ENCODE results near the gene HMSD.
A peak's percentile ranks its signal among the peaks of the same experiment; 100 is the strongest.

Gene HMSD

GRCh38 chr18:63953811-63954210, 4.7 kb downstream of the HMSD start:
- no CpG with 5 or more reads among the region's 5 CpGs for WGBS, 2 donors (ENCODE audit: extremely low coverage in 2 of 2, insufficient read length in 2 of 2, insufficient replicate concordance in 1 of 2)
- Histone ChIP-seq H3K9me3 (replicated peaks in 1 of 2; ENCODE audit: control insufficient read depth in 2 of 2, insufficient read depth in 1 of 2, low read depth in 1 of 2, low read length in 2 of 2) (no peaks in the 10 kb centered on the region), H3K27ac (replicated peaks; ENCODE audit: low read length) (no peak overlapping the region), H2BK5ac (ENCODE audit: low read length) (peak overlapping the region; percentile 82), H4K8ac (ENCODE audit: low read depth, low read length) (no peak overlapping the region), H2BK15ac (ENCODE audit: low read length) (no peak overlapping the region), H2BK12ac (ENCODE audit: low read length) (no peak overlapping the region), H3K36me3 (replicated peaks in 1 of 2; ENCODE audit: control insufficient read depth in 2 of 2, insufficient read depth in 2 of 2, low read length in 2 of 2) (no peaks in the 10 kb centered on the region), H3K18ac (ENCODE audit: low read length) (no peak overlapping the region), H3K23ac (ENCODE audit: low read depth, low read length, poor library complexity) (no peak overlapping the region), H3K4me3 (ENCODE audit: low read length in 2 of 2) (no peak overlapping the region), H3K4ac (ENCODE audit: low read length) (no peak overlapping the region), H3K9ac (ENCODE audit: low read depth, low read length, poor library complexity) (no peak overlapping the region), H3K27me3 (ENCODE audit: control insufficient read depth in 3 of 3, insufficient read depth in 3 of 3, low read depth in 1 of 3, low read length in 3 of 3) (peaks cover 0 to 25% (median 0%) of the 10 kb centered on the region in 3 experiments), H3K4me1 (ENCODE audit: control insufficient read depth in 2 of 2, insufficient read depth in 1 of 2, low read depth in 1 of 2, low read length in 2 of 2) (peaks cover 0 to 3% of the 10 kb centered on the region in 2 donors), H2AK5ac (ENCODE audit: low read depth, low read length) (no peak overlapping the region), H3K4me2 (ENCODE audit: insufficient read depth, low read length, poor library complexity, severe bottlenecking) (no peak overlapping the region), H2BK120ac (ENCODE audit: low read depth, low read length) (no peak overlapping the region), H3K14ac (ENCODE audit: low read length) (no peak overlapping the region), H4K91ac (ENCODE audit: low read depth, low read length, poor library complexity) (no peak overlapping the region), H2AFZ (ENCODE audit: low read length) (no peak overlapping the region), H3K79me1 (ENCODE audit: low read depth, low read length) (no peaks in the 10 kb centered on the region)
- no peak for DNase-seq (ENCODE audit: low spot score)

- Histone ChIP-seq H2BK120ac (ENCODE audit: low read depth, low read length) (no peak overlapping the region), H3K9me3 (replicated peaks in 1 of 2; ENCODE audit: control insufficient read depth in 2 of 2, insufficient read depth in 1 of 2, low read depth in 1 of 2, low read length in 2 of 2) (no peaks in the 10 kb centered on the region), H2BK15ac (ENCODE audit: low read length) (no peak overlapping the region), H3K79me1 (ENCODE audit: low read depth, low read length) (no peaks in the 10 kb centered on the region), H3K9ac (ENCODE audit: low read depth, low read length, poor library complexity) (no peak overlapping the region), H3K27ac (replicated peaks; ENCODE audit: low read length) (no peak overlapping the region), H3K14ac (ENCODE audit: low read length) (no peak overlapping the region), H2BK5ac (ENCODE audit: low read length) (no peak overlapping the region), H2AFZ (ENCODE audit: low read length) (no peak overlapping the region), H4K8ac (ENCODE audit: low read depth, low read length) (no peak overlapping the region), H3K18ac (ENCODE audit: low read length) (no peak overlapping the region), H4K91ac (ENCODE audit: low read depth, low read length, poor library complexity) (no peak overlapping the region), H3K4ac (ENCODE audit: low read length) (no peak overlapping the region), H3K23ac (ENCODE audit: low read depth, low read length, poor library complexity) (no peak overlapping the region), H3K4me3 (ENCODE audit: low read length in 2 of 2) (no peak overlapping the region), H3K4me2 (ENCODE audit: insufficient read depth, low read length, poor library complexity, severe bottlenecking) (no peak overlapping the region), H3K36me3 (replicated peaks in 1 of 2; ENCODE audit: control insufficient read depth in 2 of 2, insufficient read depth in 2 of 2, low read length in 2 of 2) (no peaks in the 10 kb centered on the region), H3K27me3 (ENCODE audit: control insufficient read depth in 3 of 3, insufficient read depth in 3 of 3, low read depth in 1 of 3, low read length in 3 of 3) (peaks cover 0 to 9% (median 0%) of the 10 kb centered on the region in 3 experiments), H2AK5ac (ENCODE audit: low read depth, low read length) (no peak overlapping the region), H3K4me1 (ENCODE audit: control insufficient read depth in 2 of 2, insufficient read depth in 1 of 2, low read depth in 1 of 2, low read length in 2 of 2) (no peaks in the 10 kb centered on the region), H2BK12ac (ENCODE audit: low read length) (no peak overlapping the region)
- no CpG with 5 or more reads among the region's 4 CpGs for WGBS, 2 donors (ENCODE audit: extremely low coverage in 2 of 2, insufficient read length in 2 of 2, insufficient replicate concordance in 1 of 2)
- DNase-seq (ENCODE audit: low spot score): no peak
Measured at GRCh38 chr18:63956755-63957154, 7.7 kb downstream of the HMSD start.

GRCh38 chr18:63960891-63961290, 11.8 kb downstream of the HMSD start:
- H2BK5ac ChIP-seq (ENCODE audit: low read length): no peak overlapping the region
- no peak overlapping the region for H3K14ac ChIP-seq (ENCODE audit: low read length)
- no peak overlapping the region for H3K4me2 ChIP-seq (ENCODE audit: insufficient read depth, low read length, poor library complexity, severe bottlenecking)
- H3K4ac ChIP-seq (ENCODE audit: low read length): no peak overlapping the region
- no peaks in the 10 kb centered on the region for H3K4me1 ChIP-seq (ENCODE audit: control insufficient read depth in 2 of 2, insufficient read depth in 1 of 2, low read depth in 1 of 2, low read length in 2 of 2)
- H3K79me1 ChIP-seq (ENCODE audit: low read depth, low read length): no peaks in the 10 kb centered on the region
- no CpG with 5 or more reads among the region's 1 CpG for WGBS, 2 donors (ENCODE audit: extremely low coverage in 2 of 2, insufficient read length in 2 of 2, insufficient replicate concordance in 1 of 2)
- peaks cover 0 to 8% (median 0%) of the 10 kb centered on the region in 3 experiments for H3K27me3 ChIP-seq (ENCODE audit: control insufficient read depth in 3 of 3, insufficient read depth in 3 of 3, low read depth in 1 of 3, low read length in 3 of 3)
- H3K4me3 ChIP-seq (ENCODE audit: low read length in 2 of 2): no peak overlapping the region
- no peak overlapping the region for H2BK15ac ChIP-seq (ENCODE audit: low read length)
- no peak overlapping the region for H4K8ac ChIP-seq (ENCODE audit: low read depth, low read length)
- no peak overlapping the region for H4K91ac ChIP-seq (ENCODE audit: low read depth, low read length, poor library complexity)
- DNase-seq (ENCODE audit: low spot score): no peak
- H3K27ac ChIP-seq (replicated peaks; ENCODE audit: low read length): no peak overlapping the region
- no peaks in the 10 kb centered on the region for H3K36me3 ChIP-seq (replicated peaks in 1 of 2; ENCODE audit: control insufficient read depth in 2 of 2, insufficient read depth in 2 of 2, low read length in 2 of 2)
- H2AFZ ChIP-seq (ENCODE audit: low read length): no peak overlapping the region
- no peak overlapping the region for H3K18ac ChIP-seq (ENCODE audit: low read length)
- H2BK12ac ChIP-seq (ENCODE audit: low read length): no peak overlapping the region
- H3K23ac ChIP-seq (ENCODE audit: low read depth, low read length, poor library complexity): no peak overlapping the region
- H3K9ac ChIP-seq (ENCODE audit: low read depth, low read length, poor library complexity): no peak overlapping the region
- no peak overlapping the region for H2BK120ac ChIP-seq (ENCODE audit: low read depth, low read length)
- H3K9me3 ChIP-seq (replicated peaks in 1 of 2; ENCODE audit: control insufficient read depth in 2 of 2, insufficient read depth in 1 of 2, low read depth in 1 of 2, low read length in 2 of 2): no peaks in the 10 kb centered on the region
- H2AK5ac ChIP-seq (ENCODE audit: low read depth, low read length): no peak overlapping the region

- Histone ChIP-seq H3K9ac (ENCODE audit: low read depth, low read length, poor library complexity) (no peak overlapping the region), H3K4me3 (ENCODE audit: low read length in 2 of 2) (peak overlapping the region in 1 of 2 donors; percentile 25), H2AFZ (ENCODE audit: low read length) (no peak overlapping the region), H3K27me3 (ENCODE audit: control insufficient read depth in 3 of 3, insufficient read depth in 3 of 3, low read depth in 1 of 3, low read length in 3 of 3) (peaks cover 0 to 7% (median 0%) of the 10 kb centered on the region in 3 experiments), H2BK15ac (ENCODE audit: low read length) (no peak overlapping the region), H2BK12ac (ENCODE audit: low read length) (no peak overlapping the region), H3K4ac (ENCODE audit: low read length) (no peak overlapping the region), H3K79me1 (ENCODE audit: low read depth, low read length) (no peaks in the 10 kb centered on the region), H3K4me2 (ENCODE audit: insufficient read depth, low read length, poor library complexity, severe bottlenecking) (no peak overlapping the region), H2AK5ac (ENCODE audit: low read depth, low read length) (no peak overlapping the region), H2BK120ac (ENCODE audit: low read depth, low read length) (no peak overlapping the region), H3K4me1 (ENCODE audit: control insufficient read depth in 2 of 2, insufficient read depth in 1 of 2, low read depth in 1 of 2, low read length in 2 of 2) (no peaks in the 10 kb centered on the region), H3K14ac (ENCODE audit: low read length) (no peak overlapping the region), H3K23ac (ENCODE audit: low read depth, low read length, poor library complexity) (no peak overlapping the region), H3K9me3 (replicated peaks in 1 of 2; ENCODE audit: control insufficient read depth in 2 of 2, insufficient read depth in 1 of 2, low read depth in 1 of 2, low read length in 2 of 2) (no peaks in the 10 kb centered on the region), H4K8ac (ENCODE audit: low read depth, low read length) (no peak overlapping the region), H3K27ac (replicated peaks; ENCODE audit: low read length) (no peak overlapping the region), H3K36me3 (replicated peaks in 1 of 2; ENCODE audit: control insufficient read depth in 2 of 2, insufficient read depth in 2 of 2, low read length in 2 of 2) (no peaks in the 10 kb centered on the region), H3K18ac (ENCODE audit: low read length) (no peak overlapping the region), H2BK5ac (ENCODE audit: low read length) (no peak overlapping the region), H4K91ac (ENCODE audit: low read depth, low read length, poor library complexity) (no peak overlapping the region)
- DNase-seq (ENCODE audit: low spot score): no peak
- no CpG with 5 or more reads among the region's 5 CpGs for WGBS, 2 donors (ENCODE audit: extremely low coverage in 2 of 2, insufficient read length in 2 of 2, insufficient replicate concordance in 1 of 2)
Measured at GRCh38 chr18:63961435-63961980, 12.4 kb downstream of the HMSD start.
